ENCODE data around the gene HP1BP3. TPM values are rescaled to one million over a fixed set of nuclear protein-coding genes. Genes with fewer than 3 reads are reported as not detected.

HP1BP3 gene
- total RNA-seq, 1 experiment from 2014 or later: 125 TPM

DNA sequence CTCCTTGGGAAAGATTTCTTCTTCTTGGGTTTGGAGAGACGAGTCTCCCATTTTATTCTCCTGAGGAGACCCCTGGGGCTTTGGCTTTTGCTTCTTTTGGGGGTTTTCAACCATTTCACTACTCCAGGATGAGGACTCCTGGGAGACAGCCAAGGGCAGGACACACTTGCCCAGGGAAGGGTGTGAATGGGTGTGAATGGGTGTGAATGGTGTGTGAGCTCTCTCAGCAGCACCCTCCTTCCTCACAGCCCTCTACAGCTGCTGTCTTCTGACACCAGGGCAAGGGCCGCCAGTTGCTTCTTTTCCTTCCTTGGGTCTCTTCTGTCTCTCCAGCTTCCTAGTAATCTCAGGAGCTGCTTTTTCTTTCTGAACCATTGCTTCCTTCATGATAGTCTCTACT is 93.5 kb downstream of the HP1BP3 start:
- DNase-seq (ENCODE audit: low spot score): no peak

Other genes with a start within 250 kb of the HP1BP3 start
- gene FAM43B, start 234.7 kb downstream of the HP1BP3 start, total RNA-seq (2014; rRNA removed; shearing (Covaris generic)): 0.09 and 0.12 TPM in 2 replicates
- 0.19 and 0.96 TPM in 2 replicates for gene CDA, start 198.2 kb downstream of the HP1BP3 start, total RNA-seq (2014; rRNA removed; shearing (Covaris generic))
- gene PINK1, start 153.8 kb downstream of the HP1BP3 start, total RNA-seq (2014; rRNA removed; shearing (Covaris generic)): 44.8 and 57.9 TPM in 2 replicates
- gene DDOST, start 125.9 kb downstream of the HP1BP3 start, total RNA-seq (2014; rRNA removed; shearing (Covaris generic)): 211 and 238 TPM in 2 replicates
- gene KIF17, start 69.3 kb downstream of the HP1BP3 start, total RNA-seq (2014; rRNA removed; shearing (Covaris generic)): 2.1 and 3.6 TPM in 2 replicates
- 17.9 and 20.0 TPM in 2 replicates for gene SH2D5, start 54.6 kb downstream of the HP1BP3 start, total RNA-seq (2014; rRNA removed; shearing (Covaris generic))

Data from A172 (cell line).